Endodermal cell (in vitro differentiated cells): ENCODE results near the gene RABGAP1L. TPM values are rescaled to one million over a fixed set of nuclear protein-coding genes. Genes with fewer than 3 reads are reported as not detected.
"Not testable (repeated sequence)": the region's sequence is repeated elsewhere in the genome, so short reads cannot be mapped to it uniquely, and the experiment has no call there.

Experiments used
- DNase-seq: peaks from one replicate; pipeline ENCODE4 v3.0.0-alpha.2; 2017
- H3K27ac ChIP-seq: 2 replicates; pipeline ENCODE4 v1.5.1; 2013; ENCODE audit warnings: mild to moderate bottlenecking, low read depth, low read length, moderate library complexity
- H3K27me3 ChIP-seq: 2 replicates; pipeline ENCODE4 v1.6.1; 2013; ENCODE audit warnings: mild to moderate bottlenecking, low read length, moderate library complexity; ENCODE audit not compliant: insufficient read depth, control insufficient read depth, poor library complexity, severe bottlenecking
- H3K36me3 ChIP-seq: 2 replicates; pipeline ENCODE4 v1.7.0; 2013; ENCODE audit warnings: mild to moderate bottlenecking, low read length, moderate library complexity; ENCODE audit not compliant: control insufficient read depth, insufficient read depth
- H3K4me1 ChIP-seq: one replicate; pipeline ENCODE4 v1.7.0; 2013; ENCODE audit warnings: low read length; ENCODE audit not compliant: control insufficient read depth, insufficient read depth
- H3K4me3 ChIP-seq: 2 replicates; pipeline ENCODE4 v1.5.1; 2013; ENCODE audit warnings: mild to moderate bottlenecking, low read length, moderate library complexity
- H3K9ac ChIP-seq: 2 replicates; pipeline ENCODE4 v1.6.1; 2013; ENCODE audit warnings: mild to moderate bottlenecking, low read length, moderate library complexity; ENCODE audit not compliant: poor library complexity, severe bottlenecking; ENCODE audit errors: extremely low read depth
- H3K9me3 ChIP-seq: 2 replicates; pipeline ENCODE4 v1.6.1; 2013; ENCODE audit warnings: mild to moderate bottlenecking, low read length, moderate library complexity; ENCODE audit not compliant: control insufficient read depth
- H3K27ac Mint-ChIP-seq: 2 replicates; pipeline ENCODE4 v1.8.0; 2020; ENCODE audit warnings: mixed read lengths
- H3K27me3 Mint-ChIP-seq: 2 replicates; pipeline ENCODE4 v1.8.0; 2021; ENCODE audit warnings: mild to moderate bottlenecking, mixed read lengths; ENCODE audit not compliant: insufficient read depth
- H3K36me3 Mint-ChIP-seq: 2 replicates; pipeline ENCODE4 v1.8.0; 2020; ENCODE audit warnings: low read depth, mixed read lengths
- H3K4me1 Mint-ChIP-seq: 2 replicates; pipeline ENCODE4 v1.8.0; 2020; ENCODE audit warnings: mixed read lengths
- H3K4me3 Mint-ChIP-seq: 2 replicates; pipeline ENCODE4 v1.8.0; 2020; ENCODE audit warnings: mild to moderate bottlenecking, moderate library complexity, mixed read lengths
- H3K9me3 Mint-ChIP-seq: 2 replicates; pipeline ENCODE4 v1.8.0; 2020; ENCODE audit warnings: mild to moderate bottlenecking, mixed read lengths
- CTCF ChIP-seq: fragments of 200-600 bp; sonication (generic); conservative IDR thresholded peaks from 2 replicates; pipeline ENCODE4 v1.5.0; 2021; ENCODE audit warnings: antibody characterized with exemption, mild to moderate bottlenecking
- WGBS, 2 experiments: methylation state at CpG; one replicate each; pipeline versions ENCODE4 v1.1.5 to v1.1.7; 2013; ENCODE audit warnings: missing lambda C conversion rate in 2 of 2, mixed read lengths in 1 of 2; ENCODE audit not compliant: insufficient coverage in 1 of 2, insufficient read length in 1 of 2; 5-methylcytosine and 5-hydroxymethylcytosine counted together
- total RNA-seq, 2 donors: library from RNA; stranded (reverse); fragmentation: NEBNext Ultra II Directional in 1 of 2; extraction: Animal tissue kit (Norgen Biotek cat#: 25700) in 1 of 2; gene quantifications; 2 replicates in 1 of 2; 3 replicates in 1 of 2; pipeline ENCODE4 v1.2.1, GENCODE V29; 2021

Gene RABGAP1L
- total RNA-seq, 2 donors from 2014 or later = 32.5 to 36.9 TPM

GRCh38 chr1:174572771-174573170 lies 413.5 kb downstream of the RABGAP1L start:
- Mint-ChIP-seq H3K4me1 (no peaks in the 10 kb centered on the region), H3K4me3 (no peak overlapping the region), H3K27ac (no peak overlapping the region), H3K36me3 (peaks cover 5% of the 10 kb centered on the region), H3K27me3 (no peaks in the 10 kb centered on the region), H3K9me3 (peaks cover 48% of the 10 kb centered on the region)
- Histone ChIP-seq H3K4me1 (no peaks in the 10 kb centered on the region), H3K9me3 (peaks cover 37% of the 10 kb centered on the region), H3K36me3 (no peaks in the 10 kb centered on the region), H3K4me3 (no peak overlapping the region), H3K27ac (no peak overlapping the region), H3K27me3 (no peaks in the 10 kb centered on the region), H3K9ac (no peak overlapping the region)
- no peak for DNase-seq
- no peak for TF ChIP-seq CTCF
- 89% methylated on average over 1 of the region's 1 CpG for WGBS, 2 experiments

GRCh38 chr1:174576120-174576519 lies 416.8 kb downstream of the RABGAP1L start:
- H3K9ac ChIP-seq, H3K36me3 Mint-ChIP-seq, H3K4me1 Mint-ChIP-seq, H3K27me3 ChIP-seq, H3K4me3 Mint-ChIP-seq, H3K36me3 ChIP-seq, H3K27ac ChIP-seq, DNase-seq, H3K27me3 Mint-ChIP-seq, H3K4me3 ChIP-seq, H3K4me1 ChIP-seq, H3K27ac Mint-ChIP-seq: not testable (repeated sequence)
- peaks cover 49% of the 10 kb centered on the region for H3K9me3 ChIP-seq
- peaks cover 68% of the 10 kb centered on the region for H3K9me3 Mint-ChIP-seq
- WGBS, 2 experiments = 93 to 96% methylated on average over 5 to 6 of the region's 6 CpGs

GRCh38 chr1:174577681-174578080 lies 418.4 kb downstream of the RABGAP1L start:
- H3K27me3 ChIP-seq = no peaks in the 10 kb centered on the region
- DNase-seq = no peak
- Mint-ChIP-seq H3K36me3 (peaks cover 5% of the 10 kb centered on the region), H3K9me3 (peaks cover 62% of the 10 kb centered on the region), H3K27me3 (no peaks in the 10 kb centered on the region), H3K4me1 (no peaks in the 10 kb centered on the region), H3K4me3 (no peak overlapping the region), H3K27ac (no peak overlapping the region)
- no peak overlapping the region for H3K9ac ChIP-seq
- no peak overlapping the region for H3K4me3 ChIP-seq
- no peak for TF ChIP-seq CTCF
- H3K27ac ChIP-seq = no peak overlapping the region
- peaks cover 49% of the 10 kb centered on the region for H3K9me3 ChIP-seq
- no peaks in the 10 kb centered on the region for H3K36me3 ChIP-seq
- no peaks in the 10 kb centered on the region for H3K4me1 ChIP-seq

GRCh38 chr1:174580801-174581200 lies 421.5 kb downstream of the RABGAP1L start:
- Histone ChIP-seq H3K9ac (no peak overlapping the region), H3K36me3 (no peaks in the 10 kb centered on the region), H3K9me3 (peaks cover 30% of the 10 kb centered on the region), H3K4me3 (no peak overlapping the region), H3K4me1 (no peaks in the 10 kb centered on the region), H3K27ac (no peak overlapping the region), H3K27me3 (no peaks in the 10 kb centered on the region)
- DNase-seq = no peak
- Mint-ChIP-seq H3K4me1 (no peaks in the 10 kb centered on the region), H3K4me3 (no peak overlapping the region), H3K27ac (no peak overlapping the region), H3K9me3 (peaks cover 37% of the 10 kb centered on the region), H3K36me3 (peaks cover 2% of the 10 kb centered on the region), H3K27me3 (no peaks in the 10 kb centered on the region)
- no peak for TF ChIP-seq CTCF
- WGBS, 2 experiments = 83% methylated on average over 2 of the region's 3 CpGs; no CpG with 5 or more reads in 1 of the 2 experiments
